B cell (primary cell): ENCODE data around the gene THADA.
"Not testable (repeated sequence)": the region's sequence is repeated elsewhere in the genome, so short reads cannot be mapped to it uniquely, and the experiment has no call there.

Source experiments
- CTCF ChIP-seq: fragments of 200-600 bp; IDR thresholded peaks from one replicate; pipeline ENCODE4 v1.8.0; 2022; ENCODE audit warnings: antibody characterized with exemption, mild to moderate bottlenecking
- EZH2 ChIP-seq: IDR thresholded peaks from 2 replicates; pipeline ENCODE4 v1.6.1; 2012; ENCODE audit warnings: borderline replicate concordance, low read depth, mild to moderate bottlenecking, moderate library complexity, low read length; ENCODE audit not compliant: insufficient read depth, poor library complexity, severe bottlenecking

DNA sequence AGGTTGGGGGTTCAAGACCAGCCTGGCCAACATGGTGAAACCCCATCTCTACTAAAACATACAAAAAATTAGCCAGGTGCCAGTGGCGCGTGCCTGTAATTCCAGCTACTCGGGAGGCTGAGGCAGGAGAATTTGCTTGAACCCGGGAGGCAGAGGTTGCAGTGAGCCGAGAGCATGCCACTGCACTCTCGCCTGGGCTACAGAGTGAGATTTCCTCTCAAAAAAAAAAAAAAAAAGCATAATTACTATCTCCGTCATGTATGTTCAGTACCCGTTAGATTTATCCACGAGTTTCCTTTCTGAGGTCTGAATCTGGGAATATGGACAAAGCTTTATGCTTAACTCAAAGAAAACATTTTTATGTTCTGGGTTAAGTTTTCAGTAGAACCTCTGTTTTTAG lies 209.2 kb downstream of the THADA start:
- TF ChIP-seq CTCF, EZH2: not testable (repeated sequence)
